ENCODE measurements around the gene RASAL2. TPM values are rescaled to one million over a fixed set of nuclear protein-coding genes. Genes with fewer than 3 reads are reported as not detected.

The RASAL2 gene
- total RNA-seq, 1 donor from 2014 or later = 18.3 TPM

DNA sequence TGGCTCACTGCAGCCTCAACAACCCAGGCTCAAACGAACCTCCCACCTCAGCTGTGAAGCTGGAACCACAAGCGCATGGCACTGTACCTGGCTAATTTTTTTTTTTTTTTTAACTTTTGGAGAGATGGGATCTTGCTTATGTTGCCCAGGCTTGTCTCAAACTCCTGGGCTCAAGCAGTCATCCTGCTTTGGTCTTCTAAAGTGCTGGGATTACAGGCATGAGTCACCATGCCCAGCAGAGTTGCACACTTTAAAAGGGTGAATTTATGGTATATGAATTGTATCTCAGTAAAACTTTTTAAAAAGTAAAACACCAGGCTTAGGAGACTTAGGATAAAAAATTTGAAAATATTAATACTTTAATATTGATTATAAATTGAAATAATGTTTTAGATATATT lies 303.8 kb downstream of the RASAL2 start:
- H3K36me3 Mint-ChIP-seq = no peaks in the 10 kb centered on the region
- no peak overlapping the region for H3K27ac Mint-ChIP-seq
- H3K9ac ChIP-seq = no peak overlapping the region

DNA sequence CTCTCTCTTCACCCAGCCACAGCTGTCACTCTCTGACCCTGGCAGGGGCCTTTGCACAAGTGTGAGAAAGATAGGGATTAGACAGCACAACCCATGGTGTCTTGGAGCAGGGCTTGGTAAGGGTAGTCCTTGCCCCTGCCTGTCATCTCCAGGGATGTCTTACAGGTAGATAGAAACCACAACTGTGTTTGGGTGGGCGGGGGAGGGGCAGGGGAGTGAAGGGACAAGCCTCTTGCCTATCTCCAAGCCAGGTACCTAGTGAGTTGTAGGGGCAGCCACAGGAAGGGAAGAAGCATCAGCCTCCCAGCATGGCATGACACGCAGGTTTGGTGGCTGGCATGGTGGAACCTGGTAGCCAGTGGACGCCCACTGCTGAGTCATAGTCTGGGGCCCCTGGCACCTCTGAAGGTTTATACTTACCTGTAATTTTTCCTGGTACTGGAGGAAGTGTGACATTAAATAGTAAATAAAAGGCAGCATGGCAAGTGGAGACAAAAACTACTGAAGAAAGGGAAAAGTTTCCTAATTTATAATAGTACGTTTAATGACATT lies 305.3 kb downstream of the RASAL2 start:
- H3K36me3 ChIP-seq = no peaks in the 10 kb centered on the region
- H3K27me3 ChIP-seq = no peaks in the 10 kb centered on the region
- no peak overlapping the region for H3K27ac Mint-ChIP-seq
- no peak overlapping the region for H3K9ac ChIP-seq
- no peaks in the 10 kb centered on the region for H3K36me3 Mint-ChIP-seq
- H3K4me3 ChIP-seq = no peak overlapping the region
- H3K4me2 ChIP-seq = no peak overlapping the region
- H3K27ac ChIP-seq = no peak overlapping the region
- H2AFZ ChIP-seq (replicated peaks) = no peak overlapping the region
- no peak for DNase-seq (ENCODE audit: low spot score)
- H3K4me3 Mint-ChIP-seq = no peak overlapping the region
- H3K4me1 ChIP-seq = no peaks in the 10 kb centered on the region
- no peaks in the 10 kb centered on the region for H4K20me1 ChIP-seq (ENCODE audit: low read depth)
- H3F3A ChIP-seq (ENCODE audit: low read depth) = no peaks in the 10 kb centered on the region
- no peaks in the 10 kb centered on the region for H3K27me3 Mint-ChIP-seq (ENCODE audit: insufficient read depth, low read depth)
- no peaks in the 10 kb centered on the region for H3K9me3 ChIP-seq (ENCODE audit: low read depth)
- H3K79me2 ChIP-seq (ENCODE audit: low read depth) = no peaks in the 10 kb centered on the region
- no peak for TF ChIP-seq EZH2 (IDR thresholded peaks at IDR 0.05)
- TF ChIP-seq, protein P1, sequence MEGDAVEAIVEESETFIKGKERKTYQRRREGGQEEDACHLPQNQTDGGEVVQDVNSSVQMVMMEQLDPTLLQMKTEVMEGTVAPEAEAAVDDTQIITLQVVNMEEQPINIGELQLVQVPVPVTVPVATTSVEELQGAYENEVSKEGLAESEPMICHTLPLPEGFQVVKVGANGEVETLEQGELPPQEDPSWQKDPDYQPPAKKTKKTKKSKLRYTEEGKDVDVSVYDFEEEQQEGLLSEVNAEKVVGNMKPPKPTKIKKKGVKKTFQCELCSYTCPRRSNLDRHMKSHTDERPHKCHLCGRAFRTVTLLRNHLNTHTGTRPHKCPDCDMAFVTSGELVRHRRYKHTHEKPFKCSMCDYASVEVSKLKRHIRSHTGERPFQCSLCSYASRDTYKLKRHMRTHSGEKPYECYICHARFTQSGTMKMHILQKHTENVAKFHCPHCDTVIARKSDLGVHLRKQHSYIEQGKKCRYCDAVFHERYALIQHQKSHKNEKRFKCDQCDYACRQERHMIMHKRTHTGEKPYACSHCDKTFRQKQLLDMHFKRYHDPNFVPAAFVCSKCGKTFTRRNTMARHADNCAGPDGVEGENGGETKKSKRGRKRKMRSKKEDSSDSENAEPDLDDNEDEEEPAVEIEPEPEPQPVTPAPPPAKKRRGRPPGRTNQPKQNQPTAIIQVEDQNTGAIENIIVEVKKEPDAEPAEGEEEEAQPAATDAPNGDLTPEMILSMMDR (IDR thresholded peaks at IDR 0.05) = no peak
- TF ChIP-seq EZH2phosphoT487 (IDR thresholded peaks at IDR 0.05) = no peak
- no peaks in the 10 kb centered on the region for H3K4me1 Mint-ChIP-seq
- no peaks in the 10 kb centered on the region for H3K9me3 Mint-ChIP-seq

More for the DNA sequence above, 303.8 kb downstream of the RASAL2 start:
- Histone ChIP-seq H3K27ac (no peak overlapping the region), H3K27me3 (no peaks in the 10 kb centered on the region), H3F3A (ENCODE audit: low read depth) (no peaks in the 10 kb centered on the region), H3K79me2 (ENCODE audit: low read depth) (no peaks in the 10 kb centered on the region), H4K20me1 (ENCODE audit: low read depth) (no peaks in the 10 kb centered on the region), H3K4me3 (no peak overlapping the region), H3K36me3 (no peaks in the 10 kb centered on the region), H3K4me1 (no peaks in the 10 kb centered on the region), H2AFZ (replicated peaks) (no peak overlapping the region), H3K4me2 (no peak overlapping the region), H3K9me3 (ENCODE audit: low read depth) (no peaks in the 10 kb centered on the region)
- H3K9me3 Mint-ChIP-seq = no peaks in the 10 kb centered on the region
- H3K27me3 Mint-ChIP-seq (ENCODE audit: insufficient read depth, low read depth) = no peaks in the 10 kb centered on the region
- no peaks in the 10 kb centered on the region for H3K4me1 Mint-ChIP-seq
- no peak overlapping the region for H3K4me3 Mint-ChIP-seq
- no peak for DNase-seq (ENCODE audit: low spot score)
- no peak for TF ChIP-seq EZH2phosphoT487 (IDR thresholded peaks at IDR 0.05)
- no peak for TF ChIP-seq EZH2 (IDR thresholded peaks at IDR 0.05)
- TF ChIP-seq, protein P1 (IDR thresholded peaks at IDR 0.05) = no peak

DNA sequence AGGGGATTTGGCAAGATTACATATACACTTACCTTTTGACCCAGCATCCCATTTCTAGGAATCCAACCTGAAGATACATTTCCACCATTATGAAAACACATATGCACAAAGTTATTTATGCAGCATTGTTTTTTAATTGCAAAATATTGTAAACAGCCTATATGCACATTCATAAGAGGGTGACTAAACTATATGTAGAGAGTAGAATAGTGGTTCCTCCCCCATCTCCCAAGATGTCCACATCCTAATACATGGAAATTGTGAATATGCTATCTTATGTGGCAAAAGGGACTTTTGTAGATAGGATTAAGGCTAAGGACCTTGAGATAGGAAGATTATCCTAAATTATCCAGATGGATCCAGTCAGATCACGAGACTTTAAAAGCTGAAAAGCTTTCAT lies 311.2 kb downstream of the RASAL2 start:
- H3K27ac ChIP-seq = no peak overlapping the region
- H3K4me1 ChIP-seq = no peaks in the 10 kb centered on the region
- H3K4me2 ChIP-seq = no peak overlapping the region
- peaks cover 4% of the 10 kb centered on the region for H3K4me1 Mint-ChIP-seq
- DNase-seq (ENCODE audit: low spot score) = no peak
- H3K9me3 ChIP-seq (ENCODE audit: low read depth) = no peaks in the 10 kb centered on the region
- H3K9ac ChIP-seq = no peak overlapping the region
- no peaks in the 10 kb centered on the region for H3K36me3 ChIP-seq
- H3K9me3 Mint-ChIP-seq = no peaks in the 10 kb centered on the region
- H3F3A ChIP-seq (ENCODE audit: low read depth) = no peaks in the 10 kb centered on the region
- H3K4me3 ChIP-seq = no peak overlapping the region
- no peaks in the 10 kb centered on the region for H3K27me3 ChIP-seq
- no peaks in the 10 kb centered on the region for H3K79me2 ChIP-seq (ENCODE audit: low read depth)
- no peak overlapping the region for H3K4me3 Mint-ChIP-seq
- H3K36me3 Mint-ChIP-seq = peaks cover 6% of the 10 kb centered on the region
- no peak overlapping the region for H2AFZ ChIP-seq (replicated peaks)
- H3K27me3 Mint-ChIP-seq (ENCODE audit: insufficient read depth, low read depth) = peaks cover 2% of the 10 kb centered on the region
- no peak overlapping the region for H3K27ac Mint-ChIP-seq
- TF ChIP-seq, protein P1 (IDR thresholded peaks at IDR 0.05) = no peak
- TF ChIP-seq EZH2 (IDR thresholded peaks at IDR 0.05) (no peak), EZH2phosphoT487 (IDR thresholded peaks at IDR 0.05) (no peak)
- H4K20me1 ChIP-seq (ENCODE audit: low read depth) = no peaks in the 10 kb centered on the region

Measured in neural progenitor cell (in vitro differentiated cells).